ENCODE data around the gene ERC2.

The ERC2 gene

GRCh38 chr3:55543181-55543614, 925.1 kb downstream of the ERC2 start:
- no peaks in the 10 kb centered on the region for H3K9me3 ChIP-seq (ENCODE audit: insufficient read depth, low read length)
- H3K27ac ChIP-seq (ENCODE audit: low read depth, low read length): no peak overlapping the region
- H3K4me2 ChIP-seq (ENCODE audit: low read depth, low read length, poor library complexity, severe bottlenecking): no peak overlapping the region
- no peak overlapping the region for H2AFZ ChIP-seq (ENCODE audit: low read depth, low read length, severe bottlenecking)
- no peaks in the 10 kb centered on the region for H3K36me3 ChIP-seq (ENCODE audit: low read length)
- no peaks in the 10 kb centered on the region for H3K79me2 ChIP-seq (ENCODE audit: insufficient read depth, low read length)
- no peak overlapping the region for H3K4me3 ChIP-seq (ENCODE audit: insufficient read depth, low read length, poor library complexity, severe bottlenecking)
- H4K20me1 ChIP-seq (ENCODE audit: low read depth, low read length): no peaks in the 10 kb centered on the region
- no peaks in the 10 kb centered on the region for H3K27me3 ChIP-seq (ENCODE audit: low read length)
- TF ChIP-seq CTCF (IDR thresholded peaks at IDR 0.05; ENCODE audit: insufficient read depth, low read length, poor library complexity, severe bottlenecking) (no peak), EZH2phosphoT487 (conservative IDR thresholded peaks at IDR 0.05; ENCODE audit: low read length) (no peak)
- H3K9ac ChIP-seq (ENCODE audit: low read length): no peak overlapping the region
- H3K9me2 ChIP-seq (replicated peaks; ENCODE audit: insufficient read depth, low read length): no peaks in the 10 kb centered on the region
- no peaks in the 10 kb centered on the region for H3F3A ChIP-seq (ENCODE audit: insufficient read depth)

GRCh38 chr3:55541456-55541855, 926.8 kb downstream of the ERC2 start:
- Histone ChIP-seq H3K9me3 (ENCODE audit: insufficient read depth, low read length) (no peaks in the 10 kb centered on the region), H4K20me1 (ENCODE audit: low read depth, low read length) (no peaks in the 10 kb centered on the region), H3K27me3 (ENCODE audit: low read length) (no peaks in the 10 kb centered on the region), H3K4me2 (ENCODE audit: low read depth, low read length, poor library complexity, severe bottlenecking) (no peak overlapping the region), H2AFZ (ENCODE audit: low read depth, low read length, severe bottlenecking) (no peak overlapping the region), H3K9me2 (replicated peaks; ENCODE audit: insufficient read depth, low read length) (no peaks in the 10 kb centered on the region), H3K4me3 (ENCODE audit: insufficient read depth, low read length, poor library complexity, severe bottlenecking) (no peak overlapping the region), H3F3A (ENCODE audit: insufficient read depth) (no peaks in the 10 kb centered on the region), H3K9ac (ENCODE audit: low read length) (no peak overlapping the region), H3K27ac (ENCODE audit: low read depth, low read length) (no peak overlapping the region), H3K36me3 (ENCODE audit: low read length) (no peaks in the 10 kb centered on the region), H3K79me2 (ENCODE audit: insufficient read depth, low read length) (no peaks in the 10 kb centered on the region)
- no peak for TF ChIP-seq CTCF (IDR thresholded peaks at IDR 0.05; ENCODE audit: insufficient read depth, low read length, poor library complexity, severe bottlenecking)
- no peak for TF ChIP-seq EZH2phosphoT487 (conservative IDR thresholded peaks at IDR 0.05; ENCODE audit: low read length)

- Histone ChIP-seq H4K20me1 (ENCODE audit: low read depth, low read length) (no peaks in the 10 kb centered on the region), H3K9me3 (ENCODE audit: insufficient read depth, low read length) (no peaks in the 10 kb centered on the region), H3K4me3 (ENCODE audit: insufficient read depth, low read length, poor library complexity, severe bottlenecking) (no peak overlapping the region), H3K9me2 (replicated peaks; ENCODE audit: insufficient read depth, low read length) (no peaks in the 10 kb centered on the region), H2AFZ (ENCODE audit: low read depth, low read length, severe bottlenecking) (no peak overlapping the region), H3K27ac (ENCODE audit: low read depth, low read length) (no peak overlapping the region), H3K4me2 (ENCODE audit: low read depth, low read length, poor library complexity, severe bottlenecking) (no peak overlapping the region), H3F3A (ENCODE audit: insufficient read depth) (no peaks in the 10 kb centered on the region), H3K27me3 (ENCODE audit: low read length) (no peaks in the 10 kb centered on the region), H3K79me2 (ENCODE audit: insufficient read depth, low read length) (no peaks in the 10 kb centered on the region), H3K9ac (ENCODE audit: low read length) (no peak overlapping the region), H3K36me3 (ENCODE audit: low read length) (no peaks in the 10 kb centered on the region)
- no peak for TF ChIP-seq CTCF (IDR thresholded peaks at IDR 0.05; ENCODE audit: insufficient read depth, low read length, poor library complexity, severe bottlenecking)
- TF ChIP-seq EZH2phosphoT487 (conservative IDR thresholded peaks at IDR 0.05; ENCODE audit: low read length): no peak
Observed at GRCh38 chr3:55541016-55541415, 927.3 kb downstream of the ERC2 start.

Measured in SU-DHL-6 (cell line).